ENCODE measurements around the gene SIPA1L3. TPM values are rescaled to one million over a fixed set of nuclear protein-coding genes. Genes with fewer than 3 reads are reported as not detected.
A peak's percentile ranks its signal among the peaks of the same experiment; 100 is the strongest.

The SIPA1L3 gene
- total and polyA plus RNA-seq, 2 donors from 2014 or later: 5.8 to 61.7 TPM

DNA sequence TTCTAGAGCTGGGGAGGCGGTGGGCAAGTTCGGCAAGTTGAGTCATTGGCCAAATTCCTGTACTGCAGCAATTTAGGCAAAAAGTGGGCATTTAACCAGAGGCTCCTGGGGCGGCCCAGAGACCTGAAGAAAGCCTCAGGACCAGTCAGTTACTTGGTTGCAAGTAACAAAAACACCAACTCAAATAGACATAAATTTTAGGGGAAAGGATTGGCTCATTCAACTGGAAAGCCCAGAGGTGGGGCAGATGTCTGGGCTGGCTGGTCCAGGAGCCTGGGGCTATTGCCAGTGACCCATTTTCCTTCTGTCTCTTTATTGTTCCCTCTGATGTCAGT, 97.1 kb downstream of the SIPA1L3 start:
- Histone ChIP-seq H3K4me3 (ENCODE audit: low read length in 3 of 3) (peak overlapping the region; percentile 46 to 49 (median 49)), H3K4me1 (ENCODE audit: control insufficient read depth in 2 of 3, insufficient read depth in 2 of 3, low read depth in 1 of 3, low read length in 3 of 3) (peaks cover 0 to 24% (median 15%) of the 10 kb centered on the region in 3 donors), H3K27ac (ENCODE audit: low read depth in 2 of 2, low read length in 2 of 2) (peak overlapping the region; percentile 83 to 88), H3K27me3 (ENCODE audit: control insufficient read depth, insufficient read depth, low read length) (no peaks in the 10 kb centered on the region), H3K9me3 (ENCODE audit: control insufficient read depth in 2 of 3, insufficient read depth in 1 of 3, low read length in 3 of 3) (no peaks in the 10 kb centered on the region), H3K9ac (ENCODE audit: low read length in 3 of 3) (peak overlapping the region; percentile 46 to 74 (median 72)), H3K36me3 (ENCODE audit: control insufficient read depth in 2 of 3, insufficient read depth in 3 of 3, low read length in 3 of 3) (no peaks in the 10 kb centered on the region)
- intact Hi-C loops (cut with DNase I): no loop called here
- FAIRE-seq (no peak), DNase-seq (peak in 1 of 5 donors; percentile 39)
- TF ChIP-seq, protein P1, sequence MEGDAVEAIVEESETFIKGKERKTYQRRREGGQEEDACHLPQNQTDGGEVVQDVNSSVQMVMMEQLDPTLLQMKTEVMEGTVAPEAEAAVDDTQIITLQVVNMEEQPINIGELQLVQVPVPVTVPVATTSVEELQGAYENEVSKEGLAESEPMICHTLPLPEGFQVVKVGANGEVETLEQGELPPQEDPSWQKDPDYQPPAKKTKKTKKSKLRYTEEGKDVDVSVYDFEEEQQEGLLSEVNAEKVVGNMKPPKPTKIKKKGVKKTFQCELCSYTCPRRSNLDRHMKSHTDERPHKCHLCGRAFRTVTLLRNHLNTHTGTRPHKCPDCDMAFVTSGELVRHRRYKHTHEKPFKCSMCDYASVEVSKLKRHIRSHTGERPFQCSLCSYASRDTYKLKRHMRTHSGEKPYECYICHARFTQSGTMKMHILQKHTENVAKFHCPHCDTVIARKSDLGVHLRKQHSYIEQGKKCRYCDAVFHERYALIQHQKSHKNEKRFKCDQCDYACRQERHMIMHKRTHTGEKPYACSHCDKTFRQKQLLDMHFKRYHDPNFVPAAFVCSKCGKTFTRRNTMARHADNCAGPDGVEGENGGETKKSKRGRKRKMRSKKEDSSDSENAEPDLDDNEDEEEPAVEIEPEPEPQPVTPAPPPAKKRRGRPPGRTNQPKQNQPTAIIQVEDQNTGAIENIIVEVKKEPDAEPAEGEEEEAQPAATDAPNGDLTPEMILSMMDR (IDR thresholded peaks at IDR 0.05; ENCODE audit: borderline replicate concordance, extremely low read depth, insufficient read depth): no peak

DNA sequence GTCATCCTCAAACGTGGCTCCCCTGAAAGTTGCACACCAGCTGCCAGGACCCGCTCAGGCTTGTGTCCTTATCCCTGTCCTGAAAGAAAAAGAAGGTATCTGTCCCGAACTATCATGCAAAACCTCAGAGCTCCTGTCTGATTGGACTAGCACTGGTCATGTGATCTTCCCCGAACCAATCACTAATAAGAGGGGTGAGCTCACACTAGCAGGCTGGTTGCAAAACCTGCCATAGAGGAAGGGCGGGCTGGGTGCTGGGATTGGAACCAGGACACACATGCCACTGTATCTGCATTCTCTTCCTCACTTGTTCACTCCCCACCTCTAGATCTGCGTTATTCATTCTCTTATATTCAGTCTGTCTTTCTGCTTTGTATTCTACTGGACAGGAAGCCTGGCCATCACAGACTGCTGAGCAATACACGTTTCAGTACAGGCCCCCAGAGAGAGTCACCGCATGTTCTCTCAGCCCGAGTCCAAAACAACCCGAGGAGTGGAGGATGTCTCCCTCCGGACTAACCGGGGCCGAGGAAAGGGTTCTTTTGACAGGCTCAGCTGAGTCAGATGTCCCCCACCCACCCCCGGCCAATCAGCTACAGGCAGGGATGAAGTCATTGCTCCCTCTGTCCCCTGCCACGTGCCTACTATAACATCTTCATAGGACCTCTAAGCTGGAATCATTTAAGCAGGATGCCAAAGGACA, 97.7 kb downstream of the SIPA1L3 start:
- intact Hi-C loops (cut with DNase I): no loop called here
- Histone ChIP-seq H3K4me3 (ENCODE audit: low read length in 3 of 3) (peak overlapping the region; percentile 46 to 49 (median 49)), H3K27ac (ENCODE audit: low read depth in 2 of 2, low read length in 2 of 2) (peak overlapping the region; percentile 83 to 88), H3K27me3 (ENCODE audit: control insufficient read depth, insufficient read depth, low read length) (no peaks in the 10 kb centered on the region), H3K4me1 (ENCODE audit: control insufficient read depth in 2 of 3, insufficient read depth in 2 of 3, low read depth in 1 of 3, low read length in 3 of 3) (peaks cover 0 to 19% (median 15%) of the 10 kb centered on the region in 3 donors), H3K9me3 (ENCODE audit: control insufficient read depth in 2 of 3, insufficient read depth in 1 of 3, low read length in 3 of 3) (no peaks in the 10 kb centered on the region), H3K36me3 (ENCODE audit: control insufficient read depth in 2 of 3, insufficient read depth in 3 of 3, low read length in 3 of 3) (no peaks in the 10 kb centered on the region), H3K9ac (ENCODE audit: low read length in 3 of 3) (peak overlapping the region; percentile 46 to 74 (median 72))
- FAIRE-seq (no peak), DNase-seq (peak; percentile 91 to 98 (median 92))
- TF ChIP-seq, protein P1 (IDR thresholded peaks at IDR 0.05; ENCODE audit: borderline replicate concordance, extremely low read depth, insufficient read depth): no peak

DNA sequence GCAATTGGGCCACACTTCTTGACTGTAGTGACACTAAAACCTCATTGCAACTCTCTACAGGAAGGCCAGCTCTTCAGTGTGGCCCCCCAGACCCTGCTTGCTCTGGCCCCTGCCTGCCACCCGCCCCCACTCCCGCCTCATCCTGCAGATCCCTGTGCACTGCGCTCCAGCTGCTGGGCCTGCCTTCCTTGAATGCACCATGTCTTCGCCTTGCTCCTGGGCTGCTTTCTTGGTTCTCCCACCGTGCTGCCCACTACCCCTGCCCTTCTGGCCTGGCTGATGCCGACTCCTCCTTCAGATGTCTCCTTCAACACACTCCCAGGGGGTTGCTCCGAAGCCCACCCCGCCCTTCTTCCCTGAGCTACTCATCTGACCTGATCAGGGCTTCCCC, 98.2 kb downstream of the SIPA1L3 start:
- peak overlapping the region; percentile 83 to 88 for H3K27ac ChIP-seq (ENCODE audit: low read depth in 2 of 2, low read length in 2 of 2)
- H3K9ac ChIP-seq (ENCODE audit: low read length in 3 of 3): no peak overlapping the region
- peak overlapping the region in 1 of 3 donors; percentile 46 for H3K4me3 ChIP-seq (ENCODE audit: low read length in 3 of 3)

More for the DNA sequence above, 98.2 kb downstream of the SIPA1L3 start:
- H3K9me3 ChIP-seq (ENCODE audit: control insufficient read depth in 2 of 3, insufficient read depth in 1 of 3, low read length in 3 of 3): no peaks in the 10 kb centered on the region
- no peaks in the 10 kb centered on the region for H3K27me3 ChIP-seq (ENCODE audit: control insufficient read depth, insufficient read depth, low read length)
- DNase-seq (no peak), FAIRE-seq (no peak)
- TF ChIP-seq, protein P1 (IDR thresholded peaks at IDR 0.05; ENCODE audit: borderline replicate concordance, extremely low read depth, insufficient read depth): no peak
- intact Hi-C loops (cut with DNase I): no loop called here
- peaks cover 0 to 16% (median 15%) of the 10 kb centered on the region in 3 donors for H3K4me1 ChIP-seq (ENCODE audit: control insufficient read depth in 2 of 3, insufficient read depth in 2 of 3, low read depth in 1 of 3, low read length in 3 of 3)
- no peaks in the 10 kb centered on the region for H3K36me3 ChIP-seq (ENCODE audit: control insufficient read depth in 2 of 3, insufficient read depth in 3 of 3, low read length in 3 of 3)
